H1 (cell line): ENCODE data around the gene TRIM7. TPM values are rescaled to one million over a fixed set of nuclear protein-coding genes. Genes with fewer than 3 reads are reported as not detected.
A peak's percentile ranks its signal among the peaks of the same experiment; 100 is the strongest.

Source experiments
- CTCF ChIA-PET: fragments of 300-600 bp; sonication (Branson Sonifier 250); formaldehyde crosslinking; loops from one replicate; lab custom pipeline; 2021; ENCODE audit not compliant: partially characterized antibody; lab: Charles Lee
- POLR2A ChIA-PET: fragments of 300-600 bp; sonication (Branson Sonifier 250); formaldehyde crosslinking; loops from one replicate; lab custom pipeline; 2021; ENCODE audit warnings: inconsistent platforms; ENCODE audit not compliant: partially characterized antibody; lab: Charles Lee
- DNase-seq, 2 experiments: peaks; one replicate each; pipeline versions ENCODE4 v3.0.0 to v3.0.0-alpha.2; 2010 to 2022; ENCODE audit warnings: low spot score in 2 of 2, low read depth in 1 of 2, mixed read lengths in 1 of 2
- FAIRE-seq: peaks from 2 replicates; lab custom pipeline; 2011; peaks lifted over from hg19 to GRCh38; lab: Jason Lieb, UNC
- H2AFZ ChIP-seq: 2 replicates; pipeline ENCODE4 v1.8.1; 2012; ENCODE audit warnings: low read length, inconsistent platforms
- H2AK5ac ChIP-seq: 2 replicates; pipeline ENCODE4 v1.6.1; 2013; ENCODE audit warnings: low read depth, low read length
- H2BK120ac ChIP-seq: replicated peaks from 2 replicates; pipeline ENCODE3; 2013; ENCODE audit warnings: low read depth, low read length, inconsistent platforms
- H2BK12ac ChIP-seq: 2 replicates; pipeline ENCODE4 v1.6.1; 2013; ENCODE audit warnings: low read depth, low read length
- H2BK15ac ChIP-seq: 2 replicates; pipeline ENCODE4 v1.6.1; 2013; ENCODE audit warnings: low read length
- H2BK20ac ChIP-seq: 2 replicates; pipeline ENCODE4 v1.6.1; 2013; ENCODE audit warnings: low read length
- H2BK5ac ChIP-seq: 2 replicates; pipeline ENCODE4 v1.6.1; 2013; ENCODE audit warnings: low read depth, low read length
- H3K14ac ChIP-seq: 2 replicates; pipeline ENCODE4 v1.6.1; 2013; ENCODE audit warnings: inconsistent platforms; ENCODE audit not compliant: insufficient read length
- H3K18ac ChIP-seq: 2 replicates; pipeline ENCODE4 v1.6.1; 2013; ENCODE audit warnings: low read length; ENCODE audit errors: extremely low read depth
- H3K23ac ChIP-seq: 2 replicates; pipeline ENCODE4 v1.6.1; 2013; ENCODE audit warnings: inconsistent platforms; ENCODE audit not compliant: insufficient read length
- H3K23me2 ChIP-seq: 2 replicates; pipeline ENCODE4 v1.6.1; 2013; ENCODE audit warnings: low read depth, low read length
- H3K27ac ChIP-seq: 2 replicates; pipeline ENCODE4 v1.6.1; 2011; ENCODE audit warnings: low read depth, low read length, inconsistent platforms
- H3K27me3 ChIP-seq, 4 experiments: replicated peaks in 1 of 4; 1 replicate in 1 of 4; 2 replicates in 3 of 4; pipeline versions ENCODE4 v1.6.1 to v1.8.1; 2011 to 2013; ENCODE audit warnings: low read length in 3 of 4, mild to moderate bottlenecking in 3 of 4, inconsistent platforms in 2 of 4, mixed read lengths in 2 of 4, moderate library complexity in 1 of 4; ENCODE audit not compliant: control insufficient read depth in 3 of 4, insufficient read depth in 3 of 4; ENCODE audit errors: extremely low read depth in 1 of 4
- H3K36me3 ChIP-seq, 4 experiments: 2 replicates each; pipeline versions ENCODE4 v1.6.1 to v1.8.1; 2011 to 2013; ENCODE audit warnings: mild to moderate bottlenecking in 4 of 4, low read length in 3 of 4, moderate library complexity in 2 of 4, control low read depth in 1 of 4, inconsistent platforms in 1 of 4; ENCODE audit not compliant: insufficient read depth in 4 of 4, control insufficient read depth in 2 of 4
- H3K4ac ChIP-seq: replicated peaks from 2 replicates; pipeline ENCODE3; 2013; ENCODE audit warnings: low read length, low read depth, mixed read lengths, inconsistent platforms; ENCODE audit not compliant: insufficient read length
- H3K4me1 ChIP-seq, 4 experiments: replicated peaks in 1 of 4; 1 replicate in 1 of 4; 2 replicates in 3 of 4; pipeline versions ENCODE4 v1.6.1 to v1.8.1; 2011 to 2013; ENCODE audit warnings: low read length in 3 of 4, inconsistent platforms in 2 of 4, mixed read lengths in 1 of 4; ENCODE audit not compliant: insufficient read depth in 4 of 4, control insufficient read depth in 3 of 4
- H3K4me2 ChIP-seq, 2 experiments: 2 replicates each; pipeline versions ENCODE4 v1.6.1 to v1.8.1; 2011 to 2013; ENCODE audit warnings: low read depth in 2 of 2, low read length in 2 of 2, control low read depth in 1 of 2, inconsistent platforms in 1 of 2, mild to moderate bottlenecking in 1 of 2; ENCODE audit not compliant: insufficient read depth in 1 of 2
- H3K4me3 ChIP-seq, 4 experiments: fragments of 200-600, 300-600 bp in 1 of 4; sonication (generic), shearing (Covaris generic), sonication (Bioruptor Twin) in 1 of 4; 2 replicates each; pipeline versions ENCODE4 v1.5.1 to v1.8.1; 2011 to 2016; ENCODE audit warnings: low read length in 4 of 4, low read depth in 3 of 4, control low read depth in 2 of 4, inconsistent platforms in 2 of 4, mild to moderate bottlenecking in 2 of 4, mixed read lengths in 1 of 4, moderate library complexity in 1 of 4; ENCODE audit not compliant: insufficient read depth in 2 of 4; ENCODE audit errors: extremely low read depth in 1 of 4
- H3K56ac ChIP-seq: replicated peaks from 2 replicates; pipeline ENCODE3; 2013; ENCODE audit warnings: low read depth, mild to moderate bottlenecking, mixed read lengths, low read length, inconsistent platforms; ENCODE audit not compliant: insufficient read length
- H3K79me1 ChIP-seq: 2 replicates; pipeline ENCODE4 v1.6.1; 2013; ENCODE audit warnings: low read depth, low read length, control low read depth
- H3K79me2 ChIP-seq, 2 experiments: 2 replicates each; pipeline versions ENCODE4 v1.6.1 to v1.8.1; 2012 to 2013; ENCODE audit warnings: low read length in 2 of 2, mild to moderate bottlenecking in 2 of 2, inconsistent platforms in 1 of 2; ENCODE audit not compliant: insufficient read depth in 2 of 2, control insufficient read depth in 1 of 2
- H3K9ac ChIP-seq, 4 experiments: replicated peaks in 1 of 4; 1 replicate in 1 of 4; 2 replicates in 3 of 4; pipeline versions ENCODE4 v1.6.1 to v1.8.1; 2011 to 2013; ENCODE audit warnings: low read depth in 3 of 4, low read length in 3 of 4, control low read depth in 2 of 4, mild to moderate bottlenecking in 2 of 4, moderate library complexity in 2 of 4, inconsistent platforms in 1 of 4; ENCODE audit errors: extremely low read depth in 1 of 4
- H3K9me3 ChIP-seq, 2 experiments: 2 replicates each; pipeline versions ENCODE4 v1.6.1 to v1.8.1; 2012 to 2013; ENCODE audit warnings: mild to moderate bottlenecking in 2 of 2, moderate library complexity in 2 of 2, control low read depth in 1 of 2, inconsistent platforms in 1 of 2, low read depth in 1 of 2, low read length in 1 of 2, mixed read lengths in 1 of 2; ENCODE audit not compliant: insufficient read depth in 2 of 2
- H4K20me1 ChIP-seq, 2 experiments: replicated peaks in 1 of 2; 2 replicates each; pipeline versions ENCODE3 to v1.8.1; 2011 to 2013; ENCODE audit warnings: inconsistent platforms in 2 of 2, low read length in 2 of 2, mild to moderate bottlenecking in 1 of 2; ENCODE audit not compliant: insufficient read depth in 2 of 2, control insufficient read depth in 1 of 2
- H4K5ac ChIP-seq: 2 replicates; pipeline ENCODE4 v1.6.1; 2013; ENCODE audit warnings: low read length, low read depth, mixed read lengths, inconsistent platforms; ENCODE audit not compliant: insufficient read length
- H4K8ac ChIP-seq: 2 replicates; pipeline ENCODE4 v1.8.0; 2013; ENCODE audit warnings: mild to moderate bottlenecking, moderate library complexity, low read length, inconsistent platforms; ENCODE audit not compliant: insufficient read depth; ENCODE audit errors: extremely low read depth
- H4K91ac ChIP-seq: replicated peaks from 2 replicates; pipeline ENCODE3; 2013; ENCODE audit warnings: low read length, mixed read lengths, inconsistent platforms; ENCODE audit not compliant: insufficient read length
- CBX8 ChIP-seq: fragments of 300-800, 300-1000 bp; sonication (generic); IDR thresholded peaks from 2 replicates; pipeline ENCODE4 v1.7.1; 2016; ENCODE audit warnings: low read depth, low read length, borderline replicate concordance
- CEBPB ChIP-seq: IDR thresholded peaks from 2 replicates; pipeline ENCODE4 v1.6.1; 2012; ENCODE audit warnings: low read depth, low read length
- CHD1 ChIP-seq: IDR thresholded peaks from 2 replicates; pipeline ENCODE4 v1.6.1; 2012; ENCODE audit warnings: low read depth, low read length, improper control_type of control experiment
- HDAC6 ChIP-seq: IDR thresholded peaks from one replicate; pipeline ENCODE4 v1.7.1; 2012; ENCODE audit warnings: low read depth, mild to moderate bottlenecking, inconsistent platforms, low read length, moderate library complexity
- POU5F1 ChIP-seq: IDR thresholded peaks from 2 replicates; pipeline ENCODE4 v1.6.1; 2011; ENCODE audit warnings: low read depth, mild to moderate bottlenecking, low read length, moderate library complexity
- RNF2 ChIP-seq: fragments of 200-900, 300-1000 bp; sonication (generic); IDR thresholded peaks from 2 replicates; pipeline ENCODE4 v1.7.1; 2016; ENCODE audit warnings: borderline replicate concordance, low read depth, mild to moderate bottlenecking, antibody characterized with exemption, low read length; ENCODE audit not compliant: poor library complexity, severe bottlenecking; ENCODE audit errors: missing control alignments
- SP1 ChIP-seq: IDR thresholded peaks from 2 replicates; pipeline ENCODE4 v1.6.1; 2011; ENCODE audit warnings: low read depth, low read length
- SP4 ChIP-seq: IDR thresholded peaks from 2 replicates; pipeline ENCODE4 v1.6.1; 2012; ENCODE audit warnings: low read length, inconsistent platforms
- TCF12 ChIP-seq: IDR thresholded peaks from 2 replicates; pipeline ENCODE4 v1.6.1; 2011; ENCODE audit warnings: low read depth, mild to moderate bottlenecking, low read length
- ZNF274 ChIP-seq: IDR thresholded peaks from 2 replicates; pipeline ENCODE4 v1.7.0; 2012; ENCODE audit warnings: low read length, borderline replicate concordance; ENCODE audit errors: extremely low read depth
- WGBS, 2 experiments: shearing (Covaris generic) in 1 of 2; methylation state at CpG; one replicate each; pipeline versions ENCODE4 v1.1.6 to v1.1.7; 2013 to 2015; ENCODE audit warnings: low lambda C conversion rate in 2 of 2, mixed read lengths in 2 of 2, inconsistent platforms in 1 of 2, low coverage in 1 of 2, missing lambda C conversion rate in 1 of 2; ENCODE audit not compliant: insufficient replicate concordance in 2 of 2, insufficient coverage in 1 of 2, insufficient read length in 1 of 2; ENCODE audit errors: extremely low coverage in 1 of 2, missing lambda C conversion rate in 1 of 2; 5-methylcytosine and 5-hydroxymethylcytosine counted together
- polyA plus RNA-seq, 7 experiments: library from polyadenylated mRNA; depleted of rRNA in 3 of 7; stranded (reverse) in 5 of 7; unstranded in 2 of 7; fragments of >200 nt in 5 of 7; fragments of 200-250 nt in 2 of 7; gene quantifications; 1 replicate in 5 of 7; 2 replicates in 1 of 7; 4 replicates in 1 of 7; pipeline versions ENCODE4 v1.2.1 to v1.2.3, GENCODE V29; 2011 to 2013; ENCODE audit warnings: missing spikeins in 2 of 7, mixed read lengths in 2 of 7
- total RNA-seq: library from RNA; stranded (reverse); fragmentation: NEBNext Ultra II Directional; extraction: Animal tissue kit (Norgen Biotek cat#: 25700); gene quantifications from 2 replicates; pipeline ENCODE4 v1.2.1, GENCODE V29; 2021
- TF ChIP-seq, protein P1 (sequence below): IDR thresholded peaks from 2 replicates; pipeline ENCODE4 v1.6.1; 2011; ENCODE audit warnings: low read depth, mild to moderate bottlenecking, low read length; ENCODE audit not compliant: insufficient read depth

The TRIM7 gene
- total and polyA plus RNA-seq, 2 of the 8 experiments (the other 6 are each of a cell fraction or from before 2014, with no cell fraction given) = 0.36 to 0.47 TPM

DNA sequence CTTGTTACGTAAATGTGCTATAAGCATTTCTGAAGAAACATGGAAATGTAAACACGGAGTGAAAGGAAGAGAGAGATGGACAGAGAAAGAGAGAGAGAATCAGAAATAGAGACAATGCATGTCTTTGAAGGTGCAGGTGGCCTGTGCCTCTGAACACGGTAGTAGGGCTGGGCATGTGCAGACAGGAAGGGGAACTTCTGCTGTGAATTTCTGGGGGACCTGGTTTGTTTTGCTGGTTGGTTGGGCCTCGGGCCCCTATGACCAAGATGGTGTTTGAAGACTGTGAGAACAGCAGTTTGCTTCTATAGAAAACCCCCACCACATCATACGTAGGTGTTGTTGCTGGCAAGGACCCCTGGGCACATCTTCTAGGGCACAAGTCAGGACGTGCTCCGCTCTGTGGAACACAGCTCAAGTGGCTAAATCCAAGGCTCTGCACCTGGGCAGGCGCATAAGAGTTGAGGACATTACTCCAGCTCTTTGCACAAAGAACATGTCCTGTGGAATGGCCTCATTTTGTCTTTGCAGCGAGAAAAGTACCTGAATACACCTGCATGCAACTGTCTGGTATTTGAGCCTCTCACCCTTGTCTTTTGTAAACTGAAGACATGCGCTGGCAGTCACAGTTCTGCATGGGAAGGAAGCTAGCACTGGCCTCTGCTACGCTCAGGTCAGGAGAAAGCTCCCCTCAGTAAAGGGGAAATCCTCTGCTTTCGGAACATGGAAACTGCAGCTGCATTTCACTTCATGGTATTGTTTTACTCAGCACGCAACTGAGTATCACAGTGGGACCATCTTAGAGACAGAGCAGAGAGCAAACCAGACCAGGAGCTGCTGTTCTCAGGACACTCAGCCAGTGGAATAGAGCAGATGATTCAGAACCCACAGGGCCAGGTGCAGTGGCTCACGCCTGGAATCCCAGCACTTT lies 54.9 kb downstream of the TRIM7 start:
- Histone ChIP-seq H4K20me1 (no peaks in the 10 kb centered on the region), H3K4me3 (no peak overlapping the region), H3K4me1 (peaks cover 3 to 6% (median 3%) of the 10 kb centered on the region in 4 experiments; a peak in 6 of 7 replicates), H3K14ac (no peak overlapping the region), H4K5ac (no peak overlapping the region), H3K4ac (no peak overlapping the region), H2BK120ac (peak overlapping the region; percentile 49), H3K27me3 (no peaks in the 10 kb centered on the region), H2BK15ac (no peak overlapping the region), H3K18ac (no peak overlapping the region), H3K79me1 (no peaks in the 10 kb centered on the region), H2AFZ (0 out of 2 replicates have a peak overlapping the region, but pooled peaks have one; percentile 9), H3K4me2 (no peak overlapping the region), H2AK5ac (no peak overlapping the region), H4K91ac (no peak overlapping the region), H3K56ac (no peak overlapping the region), H2BK5ac (no peak overlapping the region), H3K36me3 (no peaks in the 10 kb centered on the region), H3K23me2 (no peaks in the 10 kb centered on the region), H2BK12ac (no peak overlapping the region), H3K9ac (no peak overlapping the region), H2BK20ac (no peak overlapping the region), H3K79me2 (no peaks in the 10 kb centered on the region), H3K27ac (no peak overlapping the region), H3K23ac (no peak overlapping the region), H3K9me3 (peaks cover 0 to 5% of the 10 kb centered on the region in 2 experiments; a peak in 1 of 4 replicates), H4K8ac (no peak overlapping the region)
- ChIA-PET POLR2A (interaction anchor here (0.6 to 1.2 kb wide), 3 partner anchors 17 to 50 kb away, joined by 3 to 4 read pairs (median 3); no protein-coding TSS in a partner anchor), CTCF (interaction anchor here (0.6 to 2.0 kb wide), 8 partner anchors 9 to 51 kb away, joined by 3 to 6 read pairs (median 4); no protein-coding TSS in a partner anchor)
- DNase-seq = no peak
- no peak for FAIRE-seq
- WGBS, 2 experiments = 84% methylated on average over 14 of the region's 14 CpGs; no CpG with 5 or more reads in 1 of the 2 experiments
- no peak for TF ChIP-seq POU5F1
- TF ChIP-seq ZNF274 = no peak
- TF ChIP-seq CEBPB = no peak
- TF ChIP-seq HDAC6 = no peak
- TF ChIP-seq CBX8 = no peak
- no peak for TF ChIP-seq SP4
- no peak for TF ChIP-seq TCF12
- TF ChIP-seq CHD1 = no peak
- no peak for TF ChIP-seq SP1
- TF ChIP-seq RNF2 = no peak
- TF ChIP-seq, protein P1, sequence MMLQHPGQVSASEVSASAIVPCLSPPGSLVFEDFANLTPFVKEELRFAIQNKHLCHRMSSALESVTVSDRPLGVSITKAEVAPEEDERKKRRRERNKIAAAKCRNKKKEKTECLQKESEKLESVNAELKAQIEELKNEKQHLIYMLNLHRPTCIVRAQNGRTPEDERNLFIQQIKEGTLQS = no peak
